ENCODE measurements around the gene PARD3. TPM values are rescaled to one million over a fixed set of nuclear protein-coding genes. Genes with fewer than 3 reads are reported as not detected.

The PARD3 gene
- polyA plus RNA-seq, 2 of the 4 experiments (the other 2 are of a cell fraction): 110 to 200 TPM

DNA sequence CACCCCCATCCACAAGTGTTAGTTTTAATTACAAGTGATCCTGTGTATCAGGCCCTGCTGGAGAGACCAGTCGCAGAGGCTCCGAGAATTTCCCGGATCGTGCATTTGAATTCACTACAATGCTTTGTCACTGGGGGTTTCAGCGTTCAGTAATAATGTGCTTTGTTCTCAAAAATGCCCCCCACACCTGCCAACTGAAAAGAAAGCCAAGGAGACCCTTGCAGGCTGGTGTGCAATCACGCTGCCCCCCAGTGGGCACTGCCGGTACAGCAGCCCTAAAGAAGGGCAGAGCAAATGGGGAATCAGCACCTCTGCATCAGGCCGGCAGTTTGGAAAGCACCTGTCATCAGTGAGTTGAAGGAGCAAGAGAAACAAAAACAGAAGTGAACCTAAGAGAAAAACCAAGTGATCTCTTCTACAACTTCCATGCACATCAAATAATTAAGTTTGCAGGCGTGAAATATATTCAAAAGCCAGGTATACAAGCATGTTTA, 177.6 kb downstream of the PARD3 start (continued):
- TF ChIP-seq, protein P1, sequence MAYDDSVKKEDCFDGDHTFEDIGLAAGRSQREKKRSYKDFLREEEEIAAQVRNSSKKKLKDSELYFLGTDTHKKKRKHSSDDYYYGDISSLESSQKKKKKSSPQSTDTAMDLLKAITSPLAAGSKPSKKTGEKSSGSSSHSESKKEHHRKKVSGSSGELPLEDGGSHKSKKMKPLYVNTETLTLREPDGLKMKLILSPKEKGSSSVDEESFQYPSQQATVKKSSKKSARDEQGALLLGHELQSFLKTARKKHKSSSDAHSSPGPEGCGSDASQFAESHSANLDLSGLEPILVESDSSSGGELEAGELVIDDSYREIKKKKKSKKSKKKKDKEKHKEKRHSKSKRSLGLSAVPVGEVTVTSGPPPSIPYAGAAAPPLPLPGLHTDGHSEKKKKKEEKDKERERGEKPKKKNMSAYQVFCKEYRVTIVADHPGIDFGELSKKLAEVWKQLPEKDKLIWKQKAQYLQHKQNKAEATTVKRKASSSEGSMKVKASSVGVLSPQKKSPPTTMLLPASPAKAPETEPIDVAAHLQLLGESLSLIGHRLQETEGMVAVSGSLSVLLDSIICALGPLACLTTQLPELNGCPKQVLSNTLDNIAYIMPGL (CRISPR knock-in tag; IDR thresholded peaks at IDR 0.05; ENCODE audit: borderline replicate concordance): no peak
- TF ChIP-seq TFCP2L1 (CRISPR knock-in tag; IDR thresholded peaks at IDR 0.05): no peak
- TF ChIP-seq HOXA7 (CRISPR knock-in tag; IDR thresholded peaks at IDR 0.05): no peak
- TF ChIP-seq SMC3 (IDR thresholded peaks at IDR 0.05): peak; percentile 98

DNA sequence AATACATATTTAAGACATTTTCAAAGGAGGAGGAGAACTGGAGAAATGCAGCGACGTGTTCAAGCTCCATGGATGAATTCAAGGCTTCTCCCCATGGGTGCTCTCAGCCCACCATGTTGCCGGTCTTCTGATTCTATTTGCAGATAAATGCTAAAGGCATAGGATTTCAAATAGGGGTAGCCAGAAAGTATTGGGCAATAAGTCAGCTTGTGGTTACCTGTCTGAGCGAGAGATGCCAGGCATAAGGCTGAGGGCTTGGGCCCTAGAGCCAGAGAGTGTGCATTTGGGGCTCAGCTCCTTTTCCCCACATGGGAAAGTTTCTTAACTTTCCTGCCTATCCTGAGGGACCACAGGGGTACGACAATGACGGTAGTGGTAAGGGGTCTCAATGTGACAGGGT, 180.0 kb downstream of the PARD3 start:
- Histone ChIP-seq H3K4me3 (no peak overlapping the region), H3K4me2 (no peak overlapping the region), H3K27ac (peak overlapping the region; percentile 17 to 86; a peak in 3 of 6 replicates), H3K9me3 (no peaks in the 10 kb centered on the region), H3K4me1 (peaks cover 36% of the 10 kb centered on the region)
- WGBS (ENCODE audit: missing lambda C conversion rate): 96% methylated on average over 6 of the region's 6 CpGs
- TF ChIP-seq SMC3 (IDR thresholded peaks at IDR 0.05) (no peak), EP300 (IDR thresholded peaks at IDR 0.05) (no peak), KDM1A (IDR thresholded peaks at IDR 0.05; ENCODE audit: low read depth) (no peak), RARB (CRISPR knock-in tag; IDR thresholded peaks at IDR 0.05) (no peak)
- FAIRE-seq (no peak), DNase-seq (ENCODE audit: low read depth in 1 of 2, low spot score in 1 of 2) (no peak), ATAC-seq (no peak)
- CTCF ChIA-PET: interaction anchor here (0.5 to 2.2 kb wide), 3 partner anchors 47 to 150 kb away, joined by 4 to 9 read pairs (median 6); no protein-coding TSS in a partner anchor
- POLR2A ChIA-PET: no interaction called here

DNA sequence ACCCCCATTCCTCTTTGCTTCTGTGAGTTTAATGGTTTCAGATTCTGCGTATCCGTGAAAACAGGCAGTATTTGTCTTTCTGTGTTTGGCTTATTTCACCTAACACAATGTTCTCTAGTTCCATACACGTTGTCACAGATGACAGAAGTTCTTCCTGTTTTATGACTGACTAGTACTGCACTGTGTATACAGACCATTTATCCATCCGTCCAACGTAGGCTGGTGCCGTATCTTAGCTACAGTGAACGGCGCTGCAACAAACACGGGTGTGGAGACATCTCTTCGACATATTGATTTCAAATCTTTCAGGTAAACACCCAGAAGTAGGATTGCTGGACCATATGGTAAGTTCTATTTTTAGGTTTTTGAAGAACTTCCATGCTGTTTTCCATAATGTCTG, 181.7 kb downstream of the PARD3 start:
- POLR2A ChIA-PET: no interaction called here
- H3K4me1 ChIP-seq: peaks cover 23% of the 10 kb centered on the region
- ATAC-seq: no peak
- FAIRE-seq: peak; percentile 70
- TF ChIP-seq, protein P2, sequence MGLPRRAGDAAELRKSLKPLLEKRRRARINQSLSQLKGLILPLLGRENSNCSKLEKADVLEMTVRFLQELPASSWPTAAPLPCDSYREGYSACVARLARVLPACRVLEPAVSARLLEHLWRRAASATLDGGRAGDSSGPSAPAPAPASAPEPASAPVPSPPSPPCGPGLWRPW (IDR thresholded peaks at IDR 0.05): no peak
- TF ChIP-seq NPAS2 (CRISPR knock-in tag; IDR thresholded peaks at IDR 0.05; ENCODE audit: borderline replicate concordance) (no peak), HOXA7 (CRISPR knock-in tag; IDR thresholded peaks at IDR 0.05) (no peak)
- H3K4me2 ChIP-seq: no peak overlapping the region
- CTCF ChIA-PET: interaction anchor here (0.6 to 2.2 kb wide), 5 partner anchors 11 to 111 kb away, joined by 3 to 9 read pairs (median 4); no protein-coding TSS in a partner anchor
- DNase-seq (ENCODE audit: low read depth in 1 of 2, low spot score in 1 of 2): no peak
- H3K27ac ChIP-seq: 0 out of 6 replicates have a peak overlapping the region, but pooled peaks of 1 of the 2 experiments have one; percentile 16
- H3K9me3 ChIP-seq: no peaks in the 10 kb centered on the region
- H3K4me3 ChIP-seq: no peak overlapping the region
- WGBS (ENCODE audit: missing lambda C conversion rate): 94% methylated on average over 10 of the region's 10 CpGs

DNA sequence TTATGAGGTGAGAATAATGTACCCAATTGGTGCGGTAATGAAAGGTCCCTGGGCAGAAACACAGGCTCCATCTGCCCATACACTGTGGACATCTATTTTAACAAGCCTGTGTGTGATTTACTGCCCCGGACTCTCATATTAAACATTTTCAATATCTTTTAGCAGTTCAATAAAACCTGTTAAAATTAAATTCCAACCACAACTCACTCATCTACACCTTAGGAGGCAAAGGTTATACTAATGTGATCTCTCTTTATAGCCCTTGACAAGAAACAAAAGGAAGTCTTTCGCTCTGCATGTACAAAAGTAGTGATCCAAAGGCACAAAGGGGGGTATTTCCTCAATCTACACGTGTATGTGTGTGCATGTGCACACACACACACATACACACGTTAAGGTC, 186.0 kb downstream of the PARD3 start:
- TF ChIP-seq, protein P3, sequence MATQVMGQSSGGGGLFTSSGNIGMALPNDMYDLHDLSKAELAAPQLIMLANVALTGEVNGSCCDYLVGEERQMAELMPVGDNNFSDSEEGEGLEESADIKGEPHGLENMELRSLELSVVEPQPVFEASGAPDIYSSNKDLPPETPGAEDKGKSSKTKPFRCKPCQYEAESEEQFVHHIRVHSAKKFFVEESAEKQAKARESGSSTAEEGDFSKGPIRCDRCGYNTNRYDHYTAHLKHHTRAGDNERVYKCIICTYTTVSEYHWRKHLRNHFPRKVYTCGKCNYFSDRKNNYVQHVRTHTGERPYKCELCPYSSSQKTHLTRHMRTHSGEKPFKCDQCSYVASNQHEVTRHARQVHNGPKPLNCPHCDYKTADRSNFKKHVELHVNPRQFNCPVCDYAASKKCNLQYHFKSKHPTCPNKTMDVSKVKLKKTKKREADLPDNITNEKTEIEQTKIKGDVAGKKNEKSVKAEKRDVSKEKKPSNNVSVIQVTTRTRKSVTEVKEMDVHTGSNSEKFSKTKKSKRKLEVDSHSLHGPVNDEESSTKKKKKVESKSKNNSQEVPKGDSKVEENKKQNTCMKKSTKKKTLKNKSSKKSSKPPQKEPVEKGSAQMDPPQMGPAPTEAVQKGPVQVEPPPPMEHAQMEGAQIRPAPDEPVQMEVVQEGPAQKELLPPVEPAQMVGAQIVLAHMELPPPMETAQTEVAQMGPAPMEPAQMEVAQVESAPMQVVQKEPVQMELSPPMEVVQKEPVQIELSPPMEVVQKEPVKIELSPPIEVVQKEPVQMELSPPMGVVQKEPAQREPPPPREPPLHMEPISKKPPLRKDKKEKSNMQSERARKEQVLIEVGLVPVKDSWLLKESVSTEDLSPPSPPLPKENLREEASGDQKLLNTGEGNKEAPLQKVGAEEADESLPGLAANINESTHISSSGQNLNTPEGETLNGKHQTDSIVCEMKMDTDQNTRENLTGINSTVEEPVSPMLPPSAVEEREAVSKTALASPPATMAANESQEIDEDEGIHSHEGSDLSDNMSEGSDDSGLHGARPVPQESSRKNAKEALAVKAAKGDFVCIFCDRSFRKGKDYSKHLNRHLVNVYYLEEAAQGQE (IDR thresholded peaks at IDR 0.05): no peak
- TF ChIP-seq MAFK (IDR thresholded peaks at IDR 0.05; ENCODE audit: partially characterized antibody): no peak
- TF ChIP-seq, protein P4, sequence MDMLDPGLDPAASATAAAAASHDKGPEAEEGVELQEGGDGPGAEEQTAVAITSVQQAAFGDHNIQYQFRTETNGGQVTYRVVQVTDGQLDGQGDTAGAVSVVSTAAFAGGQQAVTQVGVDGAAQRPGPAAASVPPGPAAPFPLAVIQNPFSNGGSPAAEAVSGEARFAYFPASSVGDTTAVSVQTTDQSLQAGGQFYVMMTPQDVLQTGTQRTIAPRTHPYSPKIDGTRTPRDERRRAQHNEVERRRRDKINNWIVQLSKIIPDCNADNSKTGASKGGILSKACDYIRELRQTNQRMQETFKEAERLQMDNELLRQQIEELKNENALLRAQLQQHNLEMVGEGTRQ (IDR thresholded peaks at IDR 0.05): no peak
- TF ChIP-seq, protein P5, sequence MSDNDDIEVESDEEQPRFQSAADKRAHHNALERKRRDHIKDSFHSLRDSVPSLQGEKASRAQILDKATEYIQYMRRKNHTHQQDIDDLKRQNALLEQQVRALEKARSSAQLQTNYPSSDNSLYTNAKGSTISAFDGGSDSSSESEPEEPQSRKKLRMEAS (IDR thresholded peaks at IDR 0.05): no peak
- WGBS (ENCODE audit: missing lambda C conversion rate): 90% methylated on average over 5 of the region's 5 CpGs
- Histone ChIP-seq H3K4me2 (no peak overlapping the region), H3K4me1 (peaks cover 17% of the 10 kb centered on the region), H3K27ac (no peak overlapping the region), H3K4me3 (no peak overlapping the region), H3K9me3 (no peaks in the 10 kb centered on the region)
- DNase-seq (ENCODE audit: low read depth in 1 of 2, low spot score in 1 of 2): no peak
- ChIA-PET POLR2A (no interaction called here), CTCF (interaction anchor here (1.2 to 7.3 kb wide), 2 partner anchors 9 to 102 kb away, joined by 6 to 68 read pairs; no protein-coding TSS in a partner anchor)
- no peak for ATAC-seq
- FAIRE-seq: no peak

Measured in A549 (cell line).